C4-2B (cell line): ENCODE measurements around the gene BGLAP.

Experiments used
- H3K27ac ChIP-seq: fragments of 450-650 bp; 2 replicates; pipeline ENCODE4 v1.5.1; 2017
- CTCF ChIP-seq: fragments of 450-650 bp; conservative IDR thresholded peaks from 2 replicates; pipeline ENCODE4 v1.5.1; 2017; ENCODE audit warnings: mild to moderate bottlenecking
- ZFX ChIP-seq: fragments of 450-650 bp; IDR thresholded peaks from 2 replicates; pipeline ENCODE4 v1.6.1; 2017

Gene BGLAP

GRCh38 chr1:156247460-156248322 lies 5.7 kb downstream of the BGLAP start, which contains the start of gene PAQR6:
Gene PAQR6, minus strand, starts transcription at chr1:156248056. Its CDS starts 1,325 bp downstream, at chr1:156246731.
- no peak for TF ChIP-seq CTCF
- TF ChIP-seq ZFX, result no peak
- no peak within 1 kb of the TSS for H3K27ac ChIP-seq

GRCh38 chr1:156248323-156248683 lies 6.3 kb downstream of the BGLAP start:
- TF ChIP-seq CTCF (no peak), ZFX (no peak)
- no peak overlapping the region for H3K27ac ChIP-seq

- H3K27ac ChIP-seq, result no peak overlapping the region
- TF ChIP-seq CTCF (no peak), ZFX (no peak)
Observed at GRCh38 chr1:156249593-156249992, 7.6 kb downstream of the BGLAP start.

- no peak overlapping the region for H3K27ac ChIP-seq
- no peak for TF ChIP-seq CTCF
- TF ChIP-seq ZFX, result no peak
Observed at GRCh38 chr1:156251527-156251926, 9.5 kb downstream of the BGLAP start.

- no peak overlapping the region for H3K27ac ChIP-seq
- no peak for TF ChIP-seq CTCF
- no peak for TF ChIP-seq ZFX
Observed at GRCh38 chr1:156253634-156254033, 11.7 kb downstream of the BGLAP start.

GRCh38 chr1:156257711-156258110 lies 15.7 kb downstream of the BGLAP start:
- H3K27ac ChIP-seq, result no peak overlapping the region
- TF ChIP-seq CTCF, result no peak
- no peak for TF ChIP-seq ZFX

- TF ChIP-seq CTCF (no peak), ZFX (no peak)
- no peak overlapping the region for H3K27ac ChIP-seq
Observed at GRCh38 chr1:156258859-156259258, 16.9 kb downstream of the BGLAP start.
